ENCODE measurements around the gene VANGL1. TPM values are rescaled to one million over a fixed set of nuclear protein-coding genes. Genes with fewer than 3 reads are reported as not detected.

Gene VANGL1
- total RNA-seq, 1 experiment from 2014 or later: 13.6 TPM

DNA sequence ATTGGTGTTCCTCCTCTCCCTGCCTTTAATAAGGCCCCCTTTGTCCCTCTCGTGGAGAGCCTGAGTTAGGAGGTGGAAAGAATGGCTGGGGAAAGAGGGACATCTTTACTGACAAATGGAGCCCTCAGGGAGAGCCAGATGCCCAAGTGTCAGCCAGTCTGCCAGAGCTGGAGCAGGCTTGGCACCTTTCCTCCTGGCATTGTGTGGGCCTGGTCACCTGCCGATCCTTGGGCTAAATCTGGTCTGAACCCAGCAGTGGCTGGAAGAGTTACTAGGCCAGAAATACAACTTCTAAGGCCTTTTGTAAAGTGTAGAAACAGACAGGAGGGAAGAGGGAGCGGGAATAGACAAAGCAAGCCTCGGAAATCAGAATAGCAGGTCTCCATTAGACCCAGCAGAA is 24.9 kb downstream of the VANGL1 start:
- no peaks in the 10 kb centered on the region for H3K79me1 ChIP-seq (ENCODE audit: insufficient read depth, low read depth, low read length, poor library complexity, severe bottlenecking)
- H3K27me3 ChIP-seq (ENCODE audit: insufficient read depth, low read length): no peaks in the 10 kb centered on the region
- no peak overlapping the region for H2BK120ac ChIP-seq (ENCODE audit: low read depth, low read length, poor library complexity, severe bottlenecking)

More for the DNA sequence above, 24.9 kb downstream of the VANGL1 start:
- no peak overlapping the region for H2AK5ac ChIP-seq (ENCODE audit: insufficient read length, low read length)
- no CpG with 5 or more reads among the region's 4 CpGs for WGBS (ENCODE audit: extremely low coverage, insufficient read length, low lambda C conversion rate)
- no peaks in the 10 kb centered on the region for H3K9me3 ChIP-seq (ENCODE audit: control insufficient read depth, low read depth, low read length)
- Mint-ChIP-seq H3K27me3 (ENCODE audit: low read depth) (no peaks in the 10 kb centered on the region), H3K9me3 (no peaks in the 10 kb centered on the region), H3K27ac (peak overlapping the region in 1 of 3 experiments; percentile 92; a peak in 2 of 7 replicates), H3K4me1 (peaks cover 0 to 8% of the 10 kb centered on the region in 2 experiments; a peak in 2 of 4 replicates), H3K4me3 (no peak overlapping the region), H3K36me3 (ENCODE audit: insufficient read depth in 1 of 3, low read depth in 3 of 3) (peaks cover 26 to 58% (median 36%) of the 10 kb centered on the region in 3 experiments)
- no peak overlapping the region for H3K23ac ChIP-seq (ENCODE audit: insufficient read length, low read depth, low read length)
- no peak overlapping the region for H2BK15ac ChIP-seq (ENCODE audit: low read depth, low read length)
- no peak overlapping the region for H3K18ac ChIP-seq (ENCODE audit: insufficient read length, low read depth, low read length)
- H4K20me1 ChIP-seq (ENCODE audit: control insufficient read depth, insufficient read depth, insufficient read length): peaks cover 3% of the 10 kb centered on the region
- no peaks in the 10 kb centered on the region for H3K4me1 ChIP-seq (ENCODE audit: insufficient read depth, low read length)
- no peak overlapping the region for H2BK5ac ChIP-seq (ENCODE audit: insufficient read length, low read length)
- H4K91ac ChIP-seq (ENCODE audit: insufficient read length, low read depth, low read length): no peak overlapping the region
- no peak overlapping the region for H2BK12ac ChIP-seq (ENCODE audit: insufficient read length, low read depth, low read length)
- no peak overlapping the region for H2BK20ac ChIP-seq (ENCODE audit: low read depth, low read length, poor library complexity, severe bottlenecking)
- H2AFZ ChIP-seq (ENCODE audit: low read length): no peak overlapping the region
- no peaks in the 10 kb centered on the region for H3K79me2 ChIP-seq (ENCODE audit: insufficient read depth, low read length)
- H4K8ac ChIP-seq (replicated peaks; ENCODE audit: insufficient read length, low read depth, low read length): no peak overlapping the region
- no peak overlapping the region for H3K4ac ChIP-seq (ENCODE audit: low read depth, low read length)
- H3K27ac ChIP-seq (ENCODE audit: insufficient read length, low read depth, low read length): no peak overlapping the region
- H3K4me2 ChIP-seq (ENCODE audit: insufficient read depth, insufficient read length, low read length): no peak overlapping the region
- H3K23me2 ChIP-seq (ENCODE audit: insufficient read length, low read depth, low read length, poor library complexity, severe bottlenecking): no peaks in the 10 kb centered on the region
- TF ChIP-seq, protein P1, sequence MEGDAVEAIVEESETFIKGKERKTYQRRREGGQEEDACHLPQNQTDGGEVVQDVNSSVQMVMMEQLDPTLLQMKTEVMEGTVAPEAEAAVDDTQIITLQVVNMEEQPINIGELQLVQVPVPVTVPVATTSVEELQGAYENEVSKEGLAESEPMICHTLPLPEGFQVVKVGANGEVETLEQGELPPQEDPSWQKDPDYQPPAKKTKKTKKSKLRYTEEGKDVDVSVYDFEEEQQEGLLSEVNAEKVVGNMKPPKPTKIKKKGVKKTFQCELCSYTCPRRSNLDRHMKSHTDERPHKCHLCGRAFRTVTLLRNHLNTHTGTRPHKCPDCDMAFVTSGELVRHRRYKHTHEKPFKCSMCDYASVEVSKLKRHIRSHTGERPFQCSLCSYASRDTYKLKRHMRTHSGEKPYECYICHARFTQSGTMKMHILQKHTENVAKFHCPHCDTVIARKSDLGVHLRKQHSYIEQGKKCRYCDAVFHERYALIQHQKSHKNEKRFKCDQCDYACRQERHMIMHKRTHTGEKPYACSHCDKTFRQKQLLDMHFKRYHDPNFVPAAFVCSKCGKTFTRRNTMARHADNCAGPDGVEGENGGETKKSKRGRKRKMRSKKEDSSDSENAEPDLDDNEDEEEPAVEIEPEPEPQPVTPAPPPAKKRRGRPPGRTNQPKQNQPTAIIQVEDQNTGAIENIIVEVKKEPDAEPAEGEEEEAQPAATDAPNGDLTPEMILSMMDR (conservative IDR thresholded peaks at IDR 0.05): no peak
- no peak overlapping the region for H3K56ac ChIP-seq (ENCODE audit: insufficient read length, low read depth, low read length)
- H3T11ph ChIP-seq (ENCODE audit: low read length): no peak overlapping the region
- H3K14ac ChIP-seq (ENCODE audit: insufficient read depth, low read length): no peak overlapping the region; the same call in 1 of the 2 replicates
- DNase-seq: no peak
- H3K9ac ChIP-seq (ENCODE audit: extremely low read depth, insufficient read length, low read length): no peak overlapping the region
- H4K5ac ChIP-seq (ENCODE audit: insufficient read length, low read depth, low read length): no peak overlapping the region

All from H9 (cell line).